Testis (tissue), 2 donors: ENCODE measurements around the gene RBM20.

Source experiments
- CTCF ChIP-seq, 3 experiments: fragments of 450-650 bp in 2 of 3; fragments of 200-600 bp in 1 of 3; sonication (generic) in 1 of 3; IDR thresholded peaks; one replicate each; pipeline ENCODE4 v1.5.1; 2016 to 2019; ENCODE audit warnings: antibody characterized with exemption in 3 of 3, mild to moderate bottlenecking in 2 of 3, moderate library complexity in 1 of 3
- POLR2A ChIP-seq: fragments of 450-650 bp; IDR thresholded peaks from one replicate; pipeline ENCODE4 v1.6.1; 2017; ENCODE audit warnings: antibody characterized with exemption, mild to moderate bottlenecking, moderate library complexity

GRCh38 chr10:110723224-110723891 is 79.2 kb downstream of the RBM20 start:
- TF ChIP-seq CTCF (IDR thresholded peaks at IDR 0.05): no peak
- no peak for TF ChIP-seq POLR2A
